ENCODE measurements around the gene DISC1.

- TF ChIP-seq CTCF (IDR thresholded peaks at IDR 0.05) (no peak), POLR2A (IDR thresholded peaks at IDR 0.05) (no peak), POLR2AphosphoS5 (IDR thresholded peaks at IDR 0.05; ENCODE audit: insufficient read depth in 1 of 2, low read depth in 1 of 2) (no peak)
These were observed 324.8 kb downstream of the DISC1 start for GRCh38 chr1:231951374-231951773.

Data from vagina (tissue), 2 donors.